ENCODE measurements around the gene PRSS1. TPM values are rescaled to one million over a fixed set of nuclear protein-coding genes. Genes with fewer than 3 reads are reported as not detected.

The PRSS1 gene
- total RNA-seq, 1 experiment from 2014 or later: 7.3 TPM

DNA sequence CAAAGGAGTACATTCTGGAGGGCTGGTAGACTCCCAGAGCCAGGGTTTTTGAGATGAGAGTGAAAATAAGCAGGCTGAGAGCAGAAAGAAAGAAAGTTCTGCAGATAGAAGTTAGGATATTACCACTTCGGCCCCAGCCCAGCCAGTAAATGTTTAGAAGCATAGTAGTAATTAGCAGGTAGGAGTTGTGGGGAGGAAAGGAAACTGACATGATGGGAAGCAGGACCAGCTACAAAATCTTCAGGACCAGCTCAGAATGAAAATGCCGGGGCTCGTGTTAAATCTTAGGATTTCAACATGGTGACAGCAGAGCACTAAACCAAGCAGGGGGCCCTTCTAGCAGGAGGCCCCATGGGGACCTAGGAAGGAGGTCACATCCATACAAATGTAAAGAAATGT is 50.2 kb downstream of the PRSS1 start:
- in situ Hi-C loops (cut with HindIII; ENCODE audit: low pct_unique_long_range_greater_than_20kb, low sequenced_read_pairs) (no loop called here), intact Hi-C loops (cut with micrococcal nuclease; ENCODE audit: unreplicated experiment) (no loop called here)
- DNase-seq (ENCODE audit: low read depth, low spot score) (no peak), ATAC-seq (no peak)
- H3K36me3 ChIP-seq (ENCODE audit: control insufficient read depth, insufficient read depth, low read length): no peaks in the 10 kb centered on the region
- no peak overlapping the region for H3K4me3 ChIP-seq (ENCODE audit: low read depth in 2 of 2, low read length in 2 of 2)
- H3K4me1 ChIP-seq (ENCODE audit: control insufficient read depth, insufficient read depth, low read length): no peaks in the 10 kb centered on the region
- H3K27me3 ChIP-seq (ENCODE audit: control insufficient read depth, insufficient read depth, low read length): peaks cover 40% of the 10 kb centered on the region
- BruUV-seq (replicated peaks): no TSS peak
- POLR2A ChIA-PET: no interaction called here
- CTCF ChIA-PET: no interaction called here
- H3K9me3 ChIP-seq (ENCODE audit: control insufficient read depth, insufficient read depth, low read depth, low read length): no peaks in the 10 kb centered on the region
- H3K27ac ChIP-seq (ENCODE audit: low read length): no peak overlapping the region
- TF ChIP-seq POLR2AphosphoS5 (IDR thresholded peaks at IDR 0.05; ENCODE audit: low read depth, low read length): no peak
- TF ChIP-seq TCF7L2 (IDR thresholded peaks at IDR 0.05; ENCODE audit: low read depth, low read length): no peak
- TF ChIP-seq SIN3A (IDR thresholded peaks at IDR 0.05; ENCODE audit: borderline replicate concordance, insufficient read depth, low read depth, low read length): no peak
- TF ChIP-seq, protein P1, sequence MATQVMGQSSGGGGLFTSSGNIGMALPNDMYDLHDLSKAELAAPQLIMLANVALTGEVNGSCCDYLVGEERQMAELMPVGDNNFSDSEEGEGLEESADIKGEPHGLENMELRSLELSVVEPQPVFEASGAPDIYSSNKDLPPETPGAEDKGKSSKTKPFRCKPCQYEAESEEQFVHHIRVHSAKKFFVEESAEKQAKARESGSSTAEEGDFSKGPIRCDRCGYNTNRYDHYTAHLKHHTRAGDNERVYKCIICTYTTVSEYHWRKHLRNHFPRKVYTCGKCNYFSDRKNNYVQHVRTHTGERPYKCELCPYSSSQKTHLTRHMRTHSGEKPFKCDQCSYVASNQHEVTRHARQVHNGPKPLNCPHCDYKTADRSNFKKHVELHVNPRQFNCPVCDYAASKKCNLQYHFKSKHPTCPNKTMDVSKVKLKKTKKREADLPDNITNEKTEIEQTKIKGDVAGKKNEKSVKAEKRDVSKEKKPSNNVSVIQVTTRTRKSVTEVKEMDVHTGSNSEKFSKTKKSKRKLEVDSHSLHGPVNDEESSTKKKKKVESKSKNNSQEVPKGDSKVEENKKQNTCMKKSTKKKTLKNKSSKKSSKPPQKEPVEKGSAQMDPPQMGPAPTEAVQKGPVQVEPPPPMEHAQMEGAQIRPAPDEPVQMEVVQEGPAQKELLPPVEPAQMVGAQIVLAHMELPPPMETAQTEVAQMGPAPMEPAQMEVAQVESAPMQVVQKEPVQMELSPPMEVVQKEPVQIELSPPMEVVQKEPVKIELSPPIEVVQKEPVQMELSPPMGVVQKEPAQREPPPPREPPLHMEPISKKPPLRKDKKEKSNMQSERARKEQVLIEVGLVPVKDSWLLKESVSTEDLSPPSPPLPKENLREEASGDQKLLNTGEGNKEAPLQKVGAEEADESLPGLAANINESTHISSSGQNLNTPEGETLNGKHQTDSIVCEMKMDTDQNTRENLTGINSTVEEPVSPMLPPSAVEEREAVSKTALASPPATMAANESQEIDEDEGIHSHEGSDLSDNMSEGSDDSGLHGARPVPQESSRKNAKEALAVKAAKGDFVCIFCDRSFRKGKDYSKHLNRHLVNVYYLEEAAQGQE (IDR thresholded peaks at IDR 0.05; ENCODE audit: insufficient read depth in 1 of 2, low read depth in 2 of 2, low read length in 1 of 2): no peak
- TF ChIP-seq, protein P2, sequence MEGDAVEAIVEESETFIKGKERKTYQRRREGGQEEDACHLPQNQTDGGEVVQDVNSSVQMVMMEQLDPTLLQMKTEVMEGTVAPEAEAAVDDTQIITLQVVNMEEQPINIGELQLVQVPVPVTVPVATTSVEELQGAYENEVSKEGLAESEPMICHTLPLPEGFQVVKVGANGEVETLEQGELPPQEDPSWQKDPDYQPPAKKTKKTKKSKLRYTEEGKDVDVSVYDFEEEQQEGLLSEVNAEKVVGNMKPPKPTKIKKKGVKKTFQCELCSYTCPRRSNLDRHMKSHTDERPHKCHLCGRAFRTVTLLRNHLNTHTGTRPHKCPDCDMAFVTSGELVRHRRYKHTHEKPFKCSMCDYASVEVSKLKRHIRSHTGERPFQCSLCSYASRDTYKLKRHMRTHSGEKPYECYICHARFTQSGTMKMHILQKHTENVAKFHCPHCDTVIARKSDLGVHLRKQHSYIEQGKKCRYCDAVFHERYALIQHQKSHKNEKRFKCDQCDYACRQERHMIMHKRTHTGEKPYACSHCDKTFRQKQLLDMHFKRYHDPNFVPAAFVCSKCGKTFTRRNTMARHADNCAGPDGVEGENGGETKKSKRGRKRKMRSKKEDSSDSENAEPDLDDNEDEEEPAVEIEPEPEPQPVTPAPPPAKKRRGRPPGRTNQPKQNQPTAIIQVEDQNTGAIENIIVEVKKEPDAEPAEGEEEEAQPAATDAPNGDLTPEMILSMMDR (IDR thresholded peaks at IDR 0.05): no peak

DNA sequence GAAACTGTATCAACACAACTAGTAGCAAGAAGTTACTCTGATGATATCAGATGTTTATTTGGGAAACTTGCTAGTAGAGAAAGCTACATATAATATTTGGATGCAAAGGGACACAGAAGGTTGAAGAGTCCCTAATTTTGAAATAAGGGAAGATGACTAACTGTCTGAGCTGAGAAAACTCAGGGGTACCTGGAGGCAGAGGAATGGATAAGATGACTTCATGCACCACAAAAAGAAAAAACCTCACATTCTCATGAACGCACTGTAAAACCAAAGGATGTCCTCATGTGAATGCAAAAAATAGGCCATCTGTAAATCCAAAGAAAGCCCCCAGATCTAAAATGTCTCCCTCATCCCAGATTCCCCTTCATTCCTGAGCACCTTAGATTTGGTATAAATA is 50.8 kb downstream of the PRSS1 start:
- TF ChIP-seq TCF7L2 (IDR thresholded peaks at IDR 0.05; ENCODE audit: low read depth, low read length): no peak
- TF ChIP-seq, protein P1 (IDR thresholded peaks at IDR 0.05; ENCODE audit: insufficient read depth in 1 of 2, low read depth in 2 of 2, low read length in 1 of 2): no peak
- TF ChIP-seq SIN3A (IDR thresholded peaks at IDR 0.05; ENCODE audit: borderline replicate concordance, insufficient read depth, low read depth, low read length): no peak
- Histone ChIP-seq H3K4me1 (ENCODE audit: control insufficient read depth, insufficient read depth, low read length) (no peaks in the 10 kb centered on the region), H3K36me3 (ENCODE audit: control insufficient read depth, insufficient read depth, low read length) (no peaks in the 10 kb centered on the region), H3K4me3 (ENCODE audit: low read depth in 2 of 2, low read length in 2 of 2) (no peak overlapping the region), H3K27ac (ENCODE audit: low read length) (no peak overlapping the region), H3K9me3 (ENCODE audit: control insufficient read depth, insufficient read depth, low read depth, low read length) (no peaks in the 10 kb centered on the region), H3K27me3 (ENCODE audit: control insufficient read depth, insufficient read depth, low read length) (peaks cover 37% of the 10 kb centered on the region)
- ATAC-seq (no peak), DNase-seq (ENCODE audit: low read depth, low spot score) (no peak)
- POLR2A ChIA-PET: no interaction called here
- BruUV-seq (replicated peaks): no TSS peak
- intact Hi-C loops (cut with micrococcal nuclease; ENCODE audit: unreplicated experiment) (no loop called here), in situ Hi-C loops (cut with HindIII; ENCODE audit: low pct_unique_long_range_greater_than_20kb, low sequenced_read_pairs) (no loop called here)
- CTCF ChIA-PET: no interaction called here

Data from Panc1 (cell line).